Esophagus muscularis mucosa (tissue), 4 donors: ENCODE results near the gene FBXO24. TPM values are rescaled to one million over a fixed set of nuclear protein-coding genes. Genes with fewer than 3 reads are reported as not detected.
A peak's percentile ranks its signal among the peaks of the same experiment; 100 is the strongest.

ENCODE experiments used
- DNase-seq: peaks from one replicate; pipeline ENCODE4 v3.0.0-alpha.2; 2017; ENCODE audit errors: extremely low spot score
- H3K27ac ChIP-seq, 4 donors: fragments of 200-600 bp; sonication (generic); replicated peaks in 1 of 4; 1 replicate in 3 of 4; 2 replicates in 1 of 4; pipeline ENCODE4 v1.5.1; 2016 to 2019; ENCODE audit warnings: mild to moderate bottlenecking in 1 of 4
- H3K27me3 ChIP-seq, 4 donors: fragments of 200-600 bp; sonication (generic); one replicate each; pipeline versions ENCODE4 v1.5.1 to v1.6.0; 2016 to 2019
- H3K36me3 ChIP-seq, 4 donors: fragments of 200-600 bp; sonication (generic); one replicate each; pipeline ENCODE4 v1.5.1; 2016 to 2019
- H3K4me1 ChIP-seq, 4 donors: fragments of 200-600 bp; sonication (generic); one replicate each; pipeline ENCODE4 v1.5.1; 2016 to 2019
- H3K4me3 ChIP-seq, 4 donors: fragments of 200-600 bp; sonication (generic); 1 replicate in 2 of 4; 2 replicates in 2 of 4; pipeline ENCODE4 v1.5.1; 2016 to 2019; ENCODE audit warnings: mild to moderate bottlenecking in 4 of 4, moderate library complexity in 1 of 4
- H3K9me3 ChIP-seq, 4 donors: fragments of 200-600 bp; sonication (generic); 1 replicate in 3 of 4; 2 replicates in 1 of 4; pipeline ENCODE4 v1.5.1; 2016 to 2019
- CTCF ChIP-seq, 3 experiments: fragments of 200-600 bp in 2 of 3; fragments of 450-650 bp in 1 of 3; sonication (generic) in 2 of 3; IDR thresholded peaks; one replicate each; pipeline ENCODE4 v1.5.1; 2017 to 2019; ENCODE audit warnings: antibody characterized with exemption in 3 of 3, mild to moderate bottlenecking in 2 of 3, moderate library complexity in 1 of 3
- EP300 ChIP-seq: sonication (generic); formaldehyde crosslinking; IDR thresholded peaks from one replicate; pipeline ENCODE4 v1.6.1; 2017; ENCODE audit warnings: antibody characterized with exemption
- POLR2A ChIP-seq: fragments of 450-650 bp; IDR thresholded peaks from one replicate; pipeline ENCODE4 v1.6.1; 2017; ENCODE audit warnings: antibody characterized with exemption, moderate library complexity, mild to moderate bottlenecking, low read depth
- POLR2AphosphoS5 ChIP-seq, 2 donors: sonication (generic); formaldehyde crosslinking; IDR thresholded peaks; one replicate each; pipeline ENCODE4 v1.6.1; 2017; ENCODE audit warnings: antibody characterized with exemption in 2 of 2
- WGBS: methylation state at CpG from one replicate; pipeline ENCODE4 v1.1.5; 2018; 5-methylcytosine and 5-hydroxymethylcytosine counted together
- intact Hi-C: fragments of 100-400 bp; cut with DNase I; formaldehyde crosslinking; loops from one replicate; pipeline ENCODE4 v1.15.1; 2023
- total RNA-seq, 4 donors: library from RNA; depleted of rRNA; stranded (reverse); fragments of >200 nt; gene quantifications; one replicate each; pipeline versions ENCODE4 v1.1.0 to v1.2.1, GENCODE V29; 2016

Gene FBXO24
- total RNA-seq, 4 donors from 2014 or later, result 0.13 to 0.83 (median 0.48) TPM

- Histone ChIP-seq H3K4me1 (peaks cover 13 to 24% (median 21%) of the 10 kb centered on the region in 4 donors), H3K27me3 (no peaks in the 10 kb centered on the region), H3K4me3 (no peak overlapping the region), H3K27ac (no peak overlapping the region), H3K9me3 (no peaks in the 10 kb centered on the region), H3K36me3 (peaks cover 20 to 84% (median 75%) of the 10 kb centered on the region in 4 donors)
- TF ChIP-seq EP300 (no peak), CTCF (IDR thresholded peaks at IDR 0.05) (no peak), POLR2AphosphoS5 (IDR thresholded peaks at IDR 0.05) (no peak), POLR2A (no peak)
- intact Hi-C loops, result no loop called here
- WGBS, result 84% methylated on average over 2 of the region's 2 CpGs
- no peak for DNase-seq
These were observed 33.6 kb upstream of the FBXO24 start for GRCh38 chr7:100552532-100552931.

- H3K4me3 ChIP-seq, result no peak overlapping the region
- intact Hi-C loops, result no loop called here
- no peaks in the 10 kb centered on the region for H3K27me3 ChIP-seq
- no peak for DNase-seq
- TF ChIP-seq POLR2A (no peak), EP300 (no peak), POLR2AphosphoS5 (IDR thresholded peaks at IDR 0.05) (no peak), CTCF (IDR thresholded peaks at IDR 0.05) (no peak)
- no peaks in the 10 kb centered on the region for H3K9me3 ChIP-seq
- H3K4me1 ChIP-seq, result peaks cover 8 to 19% (median 16%) of the 10 kb centered on the region in 4 donors
- 95% methylated on average over 3 of the region's 3 CpGs for WGBS
- no peak overlapping the region for H3K27ac ChIP-seq
- H3K36me3 ChIP-seq, result peaks cover 20 to 89% (median 75%) of the 10 kb centered on the region in 4 donors
These were observed 33.1 kb upstream of the FBXO24 start for GRCh38 chr7:100553032-100553431.

- intact Hi-C loops, result loop anchor here (2.0 kb wide), 1 partner anchor 85 kb away; no protein-coding TSS in a partner anchor
These were observed 30.4 kb upstream of the FBXO24 start for GRCh38 chr7:100555701-100556100.

GRCh38 chr7:100556541-100556940 is 29.6 kb upstream of the FBXO24 start:
- WGBS, result 70% methylated on average over 4 of the region's 4 CpGs
- no peaks in the 10 kb centered on the region for H3K27me3 ChIP-seq
- intact Hi-C loops, result loop anchor here (2.0 kb wide), 1 partner anchor 86 kb away; no protein-coding TSS in a partner anchor

More at GRCh38 chr7:100555701-100556100, 30.4 kb upstream of the FBXO24 start:
- Histone ChIP-seq H3K9me3 (no peaks in the 10 kb centered on the region), H3K36me3 (peaks cover 20 to 85% (median 62%) of the 10 kb centered on the region in 4 donors), H3K27me3 (no peaks in the 10 kb centered on the region), H3K4me3 (no peak overlapping the region), H3K27ac (no peak overlapping the region), H3K4me1 (peaks cover 0 to 13% (median 11%) of the 10 kb centered on the region in 4 donors)
- no peak for DNase-seq
- TF ChIP-seq EP300, result no peak
- 83% methylated on average over 5 of the region's 5 CpGs for WGBS

GRCh38 chr7:100559127-100559526 is 27.0 kb upstream of the FBXO24 start:
- Histone ChIP-seq H3K27me3 (no peaks in the 10 kb centered on the region), H3K36me3 (peaks cover 24 to 83% (median 50%) of the 10 kb centered on the region in 4 donors), H3K27ac (peak overlapping the region in 2 of 4 donors; percentile 5 to 14), H3K4me3 (no peak overlapping the region), H3K4me1 (peaks cover 0 to 18% (median 14%) of the 10 kb centered on the region in 4 donors), H3K9me3 (no peaks in the 10 kb centered on the region)
- intact Hi-C loops, result no loop called here
- TF ChIP-seq EP300, result no peak
- no peak for TF ChIP-seq CTCF (IDR thresholded peaks at IDR 0.05)
- no peak for TF ChIP-seq POLR2A
- no peak for TF ChIP-seq POLR2AphosphoS5 (IDR thresholded peaks at IDR 0.05)
- no peak for DNase-seq
- WGBS, result 86% methylated on average over 3 of the region's 4 CpGs

More at GRCh38 chr7:100556541-100556940, 29.6 kb upstream of the FBXO24 start:
- Histone ChIP-seq H3K27ac (no peak overlapping the region), H3K9me3 (no peaks in the 10 kb centered on the region), H3K36me3 (peaks cover 20 to 85% (median 57%) of the 10 kb centered on the region in 4 donors), H3K4me1 (peaks cover 0 to 13% (median 11%) of the 10 kb centered on the region in 4 donors), H3K4me3 (no peak overlapping the region)
- no peak for TF ChIP-seq EP300
- no peak for TF ChIP-seq CTCF (IDR thresholded peaks at IDR 0.05)
- TF ChIP-seq POLR2AphosphoS5 (IDR thresholded peaks at IDR 0.05), result no peak
- no peak for TF ChIP-seq POLR2A
- no peak for DNase-seq
